Measurements from ENCODE around the gene ZNF70. TPM values are rescaled to one million over a fixed set of nuclear protein-coding genes. Genes with fewer than 3 reads are reported as not detected.

Gene ZNF70
- 6.2 and 7.8 TPM in 2 replicates for total RNA-seq

GRCh38 chr22:23750714-23751440, at the start of gene ZNF70:
TSS of gene ZNF70 (minus strand) at chr22:23751112. CDS start at chr22:23745140, 5,972 bp downstream.

GRCh38 chr22:23786752-23787599, 36.1 kb upstream of the ZNF70 start, which contains the start of gene SMARCB1:
TSS of gene SMARCB1 (plus strand) at chr22:23786966. CDS start at chr22:23787170, 204 bp downstream.

GRCh38 chr22:23772649-23773473, 21.9 kb upstream of the ZNF70 start, which contains the start of gene MMP11:
TSS of gene MMP11 (plus strand) at chr22:23772849. CDS start at chr22:23772871, 22 bp downstream.

GRCh38 chr22:23767673-23768548, 17.0 kb upstream of the ZNF70 start, which contains the start of gene CHCHD10:
TSS of gene CHCHD10 (minus strand) at chr22:23767972. CDS start at chr22:23767874, 98 bp downstream.

GRCh38 chr22:23762842-23763578, 12.1 kb upstream of the ZNF70 start, which contains the start of gene C22orf15:
TSS of gene C22orf15 (plus strand) at chr22:23762990. CDS start at chr22:23763307, 317 bp downstream.

GRCh38 chr22:23754220-23754919, 3.5 kb upstream of the ZNF70 start, which contains the start of gene VPREB3:
TSS of gene VPREB3 (minus strand) at chr22:23754425. CDS start at chr22:23754363, 62 bp downstream.

GRCh38 chr22:23690713-23691112, 60.2 kb downstream of the ZNF70 start, which contains the start of gene RGL4:
TSS of gene RGL4 (plus strand) at chr22:23691013. CDS start at chr22:23692031, 1,018 bp downstream.

Other genes with a start within 250 kb of the ZNF70 start
- gene IGLL1, start 170.8 kb downstream of the ZNF70 start, total RNA-seq, result not detected in 2 replicates
- 0.17 and 0.26 TPM in 2 replicates for gene DRICH1, start 118.8 kb downstream of the ZNF70 start, total RNA-seq
- not detected in 2 replicates for gene RGL4, start 60.1 kb downstream of the ZNF70 start, total RNA-seq
- not detected in 2 replicates for gene VPREB3, start 3.3 kb upstream of the ZNF70 start, total RNA-seq
- gene C22orf15, start 11.9 kb upstream of the ZNF70 start, total RNA-seq, result 1.4 and 1.8 TPM in 2 replicates
- gene CHCHD10, start 16.9 kb upstream of the ZNF70 start, total RNA-seq, result 8.6 and 10.8 TPM in 2 replicates
- 37.1 and 38.2 TPM in 2 replicates for gene MMP11, start 21.7 kb upstream of the ZNF70 start, total RNA-seq
- 31.9 and 32.0 TPM in 2 replicates for gene SMARCB1, start 35.9 kb upstream of the ZNF70 start, total RNA-seq
- 0.85 and 0.89 TPM in 2 replicates for gene DERL3, start 87.9 kb upstream of the ZNF70 start, total RNA-seq
- 13.4 and 19.0 TPM in 2 replicates for gene SLC2A11, start 106.8 kb upstream of the ZNF70 start, total RNA-seq
- gene MIF, start 143.3 kb upstream of the ZNF70 start, total RNA-seq, result 361 and 389 TPM in 2 replicates
- gene GSTT2B, start 210.1 kb upstream of the ZNF70 start, total RNA-seq, result 1.3 and 2.0 TPM in 2 replicates
- 0.76 and 0.85 TPM in 2 replicates for gene DDTL, start 215.8 kb upstream of the ZNF70 start, total RNA-seq
- gene DDT, start 223.3 kb upstream of the ZNF70 start, total RNA-seq, result 115 and 165 TPM in 2 replicates
- not detected in 2 replicates for gene GSTT2, start 229.0 kb upstream of the ZNF70 start, total RNA-seq